ENCODE data around the gene COX10.
"Not testable (repeated sequence)": the region's sequence is repeated elsewhere in the genome, so short reads cannot be mapped to it uniquely, and the experiment has no call there.

The COX10 gene

DNA sequence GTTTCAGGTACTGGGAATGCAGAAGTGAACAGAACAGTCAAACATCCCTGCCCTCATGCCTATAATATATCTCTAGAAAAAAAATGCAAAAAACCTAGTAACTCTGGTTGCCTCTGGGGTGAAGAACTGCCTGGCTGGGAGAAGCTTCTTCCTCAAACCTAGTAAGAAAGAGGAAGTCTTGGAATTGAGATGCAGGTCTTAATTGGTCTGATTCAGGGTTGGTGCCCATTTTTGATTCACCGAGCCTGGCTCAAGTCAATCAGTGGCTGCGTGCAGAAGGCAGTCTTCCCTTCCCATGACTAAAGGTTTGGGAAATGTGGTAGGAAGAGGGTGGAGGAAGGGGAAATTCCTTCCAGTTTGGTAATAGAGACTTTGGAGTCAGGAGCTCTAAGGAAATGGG is 145.0 kb downstream of the COX10 start:
- Histone ChIP-seq H3K27ac (no peak overlapping the region), H3K9me3 (ENCODE audit: low read depth, low read length) (no peaks in the 10 kb centered on the region), H3K36me3 (ENCODE audit: insufficient read depth, low read length) (no peaks in the 10 kb centered on the region), H3K4me3 (no peak overlapping the region), H3K9ac (ENCODE audit: insufficient read length) (no peak overlapping the region)
- no peak for DNase-seq (ENCODE audit: low read depth, low spot score)
- no peak for TF ChIP-seq POLR2AphosphoS5 (IDR thresholded peaks at IDR 0.05; ENCODE audit: borderline replicate concordance, low read depth, low read length)
- TF ChIP-seq FOXP2 (optimal IDR thresholded peaks at IDR 0.05; ENCODE audit: control extremely low read depth, extremely low read length, insufficient read depth): no peak
- TF ChIP-seq EZH2 (IDR thresholded peaks at IDR 0.05): no peak

DNA sequence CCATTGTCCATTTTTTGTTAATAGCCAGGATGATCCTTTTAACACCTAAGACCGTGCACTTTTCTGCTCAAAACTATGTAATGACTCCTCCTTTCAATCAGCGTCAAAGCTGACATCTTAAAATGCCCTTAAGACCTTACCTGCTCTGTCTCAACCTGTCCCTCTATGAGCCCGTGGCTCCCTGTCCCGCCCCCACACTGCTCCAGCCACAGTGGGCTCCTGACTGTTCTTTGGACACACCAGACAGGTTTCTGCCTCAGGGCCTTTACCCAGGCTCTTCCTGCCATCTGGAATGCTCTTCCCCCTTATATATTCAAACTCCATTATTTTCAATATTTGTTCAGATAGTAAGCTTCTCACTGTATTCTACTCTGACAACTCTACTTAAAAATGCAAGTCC is 153.3 kb downstream of the COX10 start:
- DNase-seq (ENCODE audit: low read depth, low spot score): no peak
- H3K9ac ChIP-seq (ENCODE audit: insufficient read length): no peak overlapping the region
- H3K9me3 ChIP-seq (ENCODE audit: low read depth, low read length): no peaks in the 10 kb centered on the region
- TF ChIP-seq POLR2AphosphoS5 (IDR thresholded peaks at IDR 0.05; ENCODE audit: borderline replicate concordance, low read depth, low read length) (no peak), EZH2 (IDR thresholded peaks at IDR 0.05) (no peak), FOXP2 (optimal IDR thresholded peaks at IDR 0.05; ENCODE audit: control extremely low read depth, extremely low read length, insufficient read depth) (no peak)
- no peak overlapping the region for H3K27ac ChIP-seq
- H3K36me3 ChIP-seq (ENCODE audit: insufficient read depth, low read length): no peaks in the 10 kb centered on the region
- no peak overlapping the region for H3K4me3 ChIP-seq

DNA sequence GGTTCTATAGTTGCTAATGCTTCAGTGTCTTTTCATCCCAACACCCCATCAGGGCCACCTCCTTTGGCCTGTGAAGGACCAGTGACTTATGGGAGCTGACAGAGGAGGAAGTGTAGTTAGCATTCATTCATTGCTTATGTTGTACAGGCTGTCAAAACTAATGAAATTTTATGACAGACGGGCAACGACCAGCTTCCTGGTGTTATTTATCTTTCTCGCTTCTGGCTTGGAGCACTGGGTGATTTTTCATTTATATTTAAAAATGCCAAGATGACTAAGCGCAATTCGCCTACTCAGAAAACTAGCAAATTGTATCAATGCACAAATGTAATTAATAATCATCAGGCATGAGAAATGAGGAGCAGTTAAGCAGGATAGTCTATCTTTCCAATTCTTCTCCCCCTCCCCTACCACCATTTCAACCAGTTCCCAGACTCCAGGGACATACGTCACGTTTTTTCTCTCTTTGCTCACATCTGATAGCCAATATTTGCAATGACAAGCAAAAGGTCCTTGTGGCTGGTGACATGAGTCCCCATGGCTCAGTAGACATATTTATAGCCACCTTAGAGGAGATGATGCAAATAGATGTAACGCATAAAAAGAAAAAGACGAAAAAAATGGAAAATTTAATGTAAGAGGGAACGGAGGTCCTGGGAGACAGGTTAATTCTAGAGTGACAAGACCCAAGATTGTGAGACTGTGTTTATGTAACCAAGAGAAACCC is 156.1 kb downstream of the COX10 start:
- Histone ChIP-seq H3K4me3 (no peak overlapping the region), H3K36me3 (ENCODE audit: insufficient read depth, low read length) (no peaks in the 10 kb centered on the region), H3K27ac (no peak overlapping the region), H3K9me3 (ENCODE audit: low read depth, low read length) (no peaks in the 10 kb centered on the region), H3K9ac (ENCODE audit: insufficient read length) (no peak overlapping the region)
- no peak for TF ChIP-seq FOXP2 (optimal IDR thresholded peaks at IDR 0.05; ENCODE audit: control extremely low read depth, extremely low read length, insufficient read depth)
- no peak for TF ChIP-seq EZH2 (IDR thresholded peaks at IDR 0.05)
- TF ChIP-seq POLR2AphosphoS5 (IDR thresholded peaks at IDR 0.05; ENCODE audit: borderline replicate concordance, low read depth, low read length): no peak
- no peak for DNase-seq (ENCODE audit: low read depth, low spot score)

DNA sequence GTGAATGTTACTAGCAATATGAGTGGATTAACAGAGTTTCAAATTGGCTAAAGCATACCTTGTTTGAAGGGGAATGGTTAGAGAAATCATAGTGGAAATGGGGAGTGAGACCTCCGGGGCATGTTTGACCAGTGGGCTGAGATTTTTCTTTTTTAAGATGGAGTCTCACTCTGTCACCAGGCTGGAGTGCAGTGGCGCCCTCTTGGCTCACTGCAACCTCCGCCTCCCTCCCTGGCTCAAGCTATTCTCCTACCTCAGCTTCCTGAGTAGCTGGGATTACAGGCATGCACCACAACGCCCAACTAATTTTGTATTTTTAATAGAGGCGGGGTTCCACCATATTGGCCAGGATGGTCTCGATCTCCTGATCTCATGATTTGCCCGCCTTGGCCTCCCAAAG is 157.7 kb downstream of the COX10 start:
- H3K27ac ChIP-seq: no peak overlapping the region
- H3K9ac ChIP-seq (ENCODE audit: insufficient read length): no peak overlapping the region
- no peak for TF ChIP-seq FOXP2 (optimal IDR thresholded peaks at IDR 0.05; ENCODE audit: control extremely low read depth, extremely low read length, insufficient read depth)
- TF ChIP-seq EZH2 (IDR thresholded peaks at IDR 0.05): no peak
- no peak for TF ChIP-seq POLR2AphosphoS5 (IDR thresholded peaks at IDR 0.05; ENCODE audit: borderline replicate concordance, low read depth, low read length)
- no peaks in the 10 kb centered on the region for H3K9me3 ChIP-seq (ENCODE audit: low read depth, low read length)
- DNase-seq (ENCODE audit: low read depth, low spot score): no peak
- H3K4me3 ChIP-seq: no peak overlapping the region
- H3K36me3 ChIP-seq (ENCODE audit: insufficient read depth, low read length): no peaks in the 10 kb centered on the region

DNA sequence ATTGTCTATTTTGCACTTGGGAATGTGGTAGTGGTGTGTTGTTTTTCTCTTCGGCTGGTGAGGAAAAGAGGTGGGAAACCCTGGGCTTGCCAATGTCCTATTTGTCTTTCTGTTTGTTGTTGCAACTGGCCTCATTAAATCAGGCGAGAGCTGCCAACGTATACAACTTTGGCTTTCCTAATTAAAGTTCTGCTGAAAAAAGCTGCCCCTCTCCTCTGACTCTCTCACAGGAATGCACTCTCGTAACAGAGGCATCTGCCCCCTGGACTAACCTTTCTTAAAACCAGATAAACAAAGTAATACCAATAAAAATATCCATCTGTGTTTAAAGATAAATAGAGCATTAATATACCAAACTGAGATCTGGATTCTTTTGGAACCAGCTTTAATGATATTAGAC is 159.6 kb downstream of the COX10 start:
- Histone ChIP-seq H3K36me3 (ENCODE audit: insufficient read depth, low read length) (no peaks in the 10 kb centered on the region), H3K9ac (ENCODE audit: insufficient read length) (no peak overlapping the region), H3K4me3 (no peak overlapping the region), H3K27ac (no peak overlapping the region), H3K9me3 (ENCODE audit: low read depth, low read length) (no peaks in the 10 kb centered on the region)
- DNase-seq (ENCODE audit: low read depth, low spot score): no peak
- TF ChIP-seq POLR2AphosphoS5 (IDR thresholded peaks at IDR 0.05; ENCODE audit: borderline replicate concordance, low read depth, low read length) (no peak), FOXP2 (optimal IDR thresholded peaks at IDR 0.05; ENCODE audit: control extremely low read depth, extremely low read length, insufficient read depth) (no peak), EZH2 (IDR thresholded peaks at IDR 0.05) (no peak)

DNA sequence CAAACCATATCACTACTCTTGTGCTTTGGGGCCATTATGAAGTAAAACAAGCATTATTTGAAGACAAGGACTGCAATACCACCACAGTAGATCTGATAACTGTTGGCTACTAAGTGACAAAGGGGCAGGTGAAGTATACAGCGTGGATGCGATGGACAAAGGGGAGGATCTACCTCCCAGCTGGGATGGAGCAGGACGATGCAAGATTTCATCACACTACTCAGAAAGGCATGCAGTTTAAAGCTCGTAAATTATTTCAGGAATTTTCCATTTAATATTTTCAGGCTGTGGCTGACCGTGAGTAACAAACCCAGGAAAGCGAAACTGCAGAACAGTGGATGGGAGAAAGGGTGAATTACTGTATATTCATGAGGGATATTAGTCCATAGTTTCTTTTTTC is 161.9 kb downstream of the COX10 start:
- not testable (repeated sequence) for DNase-seq (ENCODE audit: low read depth, low spot score); H3K9ac ChIP-seq (ENCODE audit: insufficient read length); H3K9me3 ChIP-seq (ENCODE audit: low read depth, low read length); H3K36me3 ChIP-seq (ENCODE audit: insufficient read depth, low read length); H3K27ac ChIP-seq; H3K4me3 ChIP-seq

DNA sequence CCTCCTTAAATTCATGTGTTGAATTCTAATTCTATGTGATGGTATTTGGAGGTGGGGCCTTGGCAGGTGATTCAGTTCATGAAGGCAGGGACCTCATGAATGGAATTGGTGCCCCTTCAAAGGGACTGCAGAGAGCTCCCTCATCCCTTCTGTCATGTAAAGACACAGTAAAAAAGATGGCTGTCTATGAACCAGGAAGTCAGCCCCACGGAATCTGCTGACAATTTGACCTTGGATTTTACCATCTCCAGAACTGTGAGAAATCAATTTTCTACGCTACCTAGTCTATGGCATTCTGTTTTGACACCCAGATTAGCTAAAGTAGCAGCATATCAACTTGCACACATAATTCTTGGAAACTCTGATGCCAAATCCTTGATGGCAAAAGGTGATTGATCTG is 165.7 kb downstream of the COX10 start:
- not testable (repeated sequence) for H3K4me3 ChIP-seq; H3K36me3 ChIP-seq (ENCODE audit: insufficient read depth, low read length); DNase-seq (ENCODE audit: low read depth, low spot score); H3K9me3 ChIP-seq (ENCODE audit: low read depth, low read length); H3K9ac ChIP-seq (ENCODE audit: insufficient read length); H3K27ac ChIP-seq

DNA sequence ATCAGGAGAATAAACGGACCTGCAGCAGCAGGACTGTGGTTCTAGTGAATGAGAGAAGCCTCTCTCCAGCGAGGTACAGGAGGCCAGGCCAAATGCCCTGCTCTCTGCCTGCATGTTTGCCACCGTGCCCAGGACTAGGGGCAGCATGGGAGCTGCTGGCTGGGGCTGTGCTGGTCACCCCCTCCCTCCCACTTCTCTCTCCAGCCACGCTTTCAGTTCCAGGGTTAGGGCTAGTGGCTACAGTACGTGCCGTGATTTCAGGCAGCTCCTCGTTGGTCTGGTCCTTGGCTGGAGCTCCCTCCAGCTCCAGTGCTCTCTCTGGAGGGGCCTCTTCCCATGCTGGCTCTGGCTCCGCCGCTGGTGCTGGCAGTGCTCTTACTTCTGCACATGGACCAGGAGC is 166.7 kb downstream of the COX10 start:
- not testable (repeated sequence) for H3K9ac ChIP-seq (ENCODE audit: insufficient read length); H3K27ac ChIP-seq; H3K4me3 ChIP-seq; DNase-seq (ENCODE audit: low read depth, low spot score); H3K9me3 ChIP-seq (ENCODE audit: low read depth, low read length); H3K36me3 ChIP-seq (ENCODE audit: insufficient read depth, low read length)

DNA sequence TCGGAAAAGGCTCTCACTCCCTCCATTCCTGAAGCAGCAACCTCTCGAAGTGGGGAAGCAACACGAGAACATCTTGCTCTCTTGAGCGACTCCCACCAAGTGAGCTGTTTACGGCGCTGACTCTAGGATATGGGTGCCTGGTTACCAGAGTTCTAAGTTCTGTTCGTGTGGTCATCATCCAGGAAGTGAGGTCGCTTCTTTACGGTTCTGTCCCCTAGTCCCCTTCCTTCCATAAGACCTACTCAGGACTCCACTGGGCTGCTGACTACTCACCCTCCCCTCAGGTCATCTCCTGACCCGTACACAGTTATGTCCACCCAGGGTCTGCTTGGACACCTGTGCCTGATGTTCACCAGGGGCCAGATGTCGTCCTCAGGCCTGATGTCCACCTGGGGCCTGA is 167.5 kb downstream of the COX10 start, which contains the start of gene CDRT15:
Gene CDRT15, minus strand, starts transcription at position 101 of the 400 bp plus-strand sequence. Its CDS starts 29 bp downstream, at position 72.
- H3K9ac ChIP-seq (ENCODE audit: insufficient read length); H3K9me3 ChIP-seq (ENCODE audit: low read depth, low read length); DNase-seq (ENCODE audit: low read depth, low spot score); H3K27ac ChIP-seq; H3K4me3 ChIP-seq; H3K36me3 ChIP-seq (ENCODE audit: insufficient read depth, low read length): not testable (repeated sequence)

DNA sequence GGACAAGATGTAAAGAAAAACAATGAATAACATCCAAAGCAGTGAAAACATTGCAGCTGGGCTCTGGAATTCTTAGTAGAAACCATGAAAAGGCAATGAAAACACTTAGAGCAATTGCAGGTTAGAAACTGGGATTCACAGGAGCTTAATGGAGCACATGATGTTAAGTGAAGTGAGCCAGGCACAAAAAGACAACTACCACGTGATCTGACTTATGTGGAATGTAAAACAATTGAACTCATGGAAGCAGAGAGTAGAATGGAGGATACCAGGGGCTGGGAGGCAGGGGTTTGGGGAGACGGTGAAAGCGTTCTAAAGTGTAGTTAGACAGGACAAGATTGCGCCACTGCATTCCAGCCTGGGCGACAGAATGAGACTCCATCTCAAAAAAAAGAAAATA is 170.0 kb downstream of the COX10 start:
- H3K9me3 ChIP-seq (ENCODE audit: low read depth, low read length); H3K4me3 ChIP-seq; DNase-seq (ENCODE audit: low read depth, low spot score); H3K36me3 ChIP-seq (ENCODE audit: insufficient read depth, low read length); H3K27ac ChIP-seq; H3K9ac ChIP-seq (ENCODE audit: insufficient read length): not testable (repeated sequence)

All from SK-N-MC (cell line).